PC-3 (cell line): ENCODE results near the gene PCARE. TPM values are rescaled to one million over a fixed set of nuclear protein-coding genes. Genes with fewer than 3 reads are reported as not detected.

Experiments used
- ATAC-seq: fragments of 200-7000 bp; cut with Tn5 transposase; 2 replicates; pipeline ENCODE4 v1.9.1; 2020; ENCODE audit warnings: mild to moderate bottlenecking, moderate library complexity
- BruUV-seq: library from RNA; stranded (reverse); fragments of 400-500 nt; replicated peaks from 2 replicates; lab custom pipeline; 2021; lab: Mats Ljungman, UMichigan
- CTCF ChIA-PET: fragments of 300-600 bp; sonication (Branson Sonifier 250); formaldehyde crosslinking; loops from one replicate; lab custom pipeline; 2022; ENCODE audit warnings: antibody characterized with exemption; lab: Charles Lee
- POLR2A ChIA-PET: fragments of 300-600 bp; sonication (Branson Sonifier 250); formaldehyde crosslinking; loops from one replicate; lab custom pipeline; 2022; ENCODE audit warnings: antibody characterized with exemption; ENCODE audit not compliant: unreplicated experiment; lab: Charles Lee
- DNase-seq: peaks from one replicate; pipeline ENCODE4 v3.0.0-alpha.2; 2015
- H2AFZ ChIP-seq: fragments of 300-600 bp; sonication (generic); 2 replicates; pipeline ENCODE4 v1.6.0; 2016; ENCODE audit warnings: antibody characterized with exemption, low read length
- H3F3A ChIP-seq: fragments of 300-600 bp; sonication (generic); one replicate; pipeline ENCODE4 v1.6.0; 2017; ENCODE audit warnings: antibody characterized with exemption, low read length, control low read depth, mild to moderate bottlenecking; ENCODE audit not compliant: unreplicated experiment
- H3K27ac ChIP-seq: fragments of 300-600 bp; sonication (generic); 2 replicates; pipeline ENCODE4 v1.5.1; 2016; ENCODE audit warnings: mild to moderate bottlenecking, low read length
- H3K27me3 ChIP-seq: fragments of 300-600 bp; sonication (generic); 2 replicates; pipeline ENCODE4 v1.6.1; 2016; ENCODE audit warnings: low read length, mixed read lengths
- H3K36me3 ChIP-seq: fragments of 300-600 bp; sonication (generic); 2 replicates; pipeline ENCODE4 v1.6.1; 2016; ENCODE audit warnings: low read depth, mixed run types, low read length, mixed read lengths
- H3K4me1 ChIP-seq: fragments of 300-600 bp; sonication (generic); 2 replicates; pipeline ENCODE4 v1.5.1; 2016; ENCODE audit warnings: low read length; ENCODE audit not compliant: insufficient read depth
- H3K4me2 ChIP-seq: fragments of 300-600 bp; sonication (generic); 2 replicates; pipeline ENCODE4 v1.6.0; 2016; ENCODE audit warnings: low read length
- H3K4me3 ChIP-seq: fragments of 300-600 bp; sonication (generic); 2 replicates; pipeline ENCODE4 v1.5.1; 2016; ENCODE audit warnings: mild to moderate bottlenecking, low read length, mixed read lengths
- H3K79me2 ChIP-seq: fragments of 300-600 bp; sonication (generic); 2 replicates; pipeline ENCODE4 v1.6.1; 2017; ENCODE audit warnings: low read length, mixed read lengths
- H3K9ac ChIP-seq: fragments of 300-600 bp; sonication (generic); 2 replicates; pipeline ENCODE4 v1.6.0; 2016; ENCODE audit warnings: mild to moderate bottlenecking, low read length
- H3K9me2 ChIP-seq: fragments of 300-600 bp; sonication (generic); replicated peaks from 2 replicates; pipeline ENCODE4 v1.6.1; 2016; ENCODE audit warnings: mixed run types, low read length, mixed read lengths
- H3K9me3 ChIP-seq: fragments of 300-600 bp; sonication (generic); 2 replicates; pipeline ENCODE4 v1.6.1; 2016; ENCODE audit warnings: low read length, mixed read lengths
- H4K20me1 ChIP-seq: fragments of 300-600 bp; sonication (generic); 2 replicates; pipeline ENCODE4 v1.6.1; 2016; ENCODE audit warnings: low read length, mixed read lengths
- CTCF ChIP-seq: fragments of 300-600 bp; sonication (generic); conservative IDR thresholded peaks from 2 replicates; pipeline ENCODE4 v1.5.1; 2017; ENCODE audit warnings: antibody characterized with exemption, low read depth, mild to moderate bottlenecking, low read length
- EZH2 ChIP-seq: fragments of 300-600 bp; sonication (generic); IDR thresholded peaks from one replicate; pipeline ENCODE4 v1.6.1; 2017; ENCODE audit warnings: antibody characterized with exemption, mild to moderate bottlenecking, low read length; ENCODE audit not compliant: unreplicated experiment
- EZH2phosphoT487 ChIP-seq: fragments of 300-600 bp; sonication (generic); IDR thresholded peaks from 2 replicates; pipeline ENCODE4 v1.6.1; 2018; ENCODE audit warnings: mild to moderate bottlenecking, antibody characterized with exemption, low read length, borderline replicate concordance
- intact Hi-C: fragments of 100-400 bp; cut with micrococcal nuclease; formaldehyde crosslinking; loops from 2 replicates; pipeline ENCODE4 v1.9.0; 2023
- total RNA-seq: library from RNA; depleted of rRNA; stranded (reverse); fragments of >200 nt; gene quantifications from 2 replicates; pipeline ENCODE4 v1.2.3, GENCODE V29; 2014

PCARE gene
- total RNA-seq, 1 experiment from 2014 or later = not detected

DNA sequence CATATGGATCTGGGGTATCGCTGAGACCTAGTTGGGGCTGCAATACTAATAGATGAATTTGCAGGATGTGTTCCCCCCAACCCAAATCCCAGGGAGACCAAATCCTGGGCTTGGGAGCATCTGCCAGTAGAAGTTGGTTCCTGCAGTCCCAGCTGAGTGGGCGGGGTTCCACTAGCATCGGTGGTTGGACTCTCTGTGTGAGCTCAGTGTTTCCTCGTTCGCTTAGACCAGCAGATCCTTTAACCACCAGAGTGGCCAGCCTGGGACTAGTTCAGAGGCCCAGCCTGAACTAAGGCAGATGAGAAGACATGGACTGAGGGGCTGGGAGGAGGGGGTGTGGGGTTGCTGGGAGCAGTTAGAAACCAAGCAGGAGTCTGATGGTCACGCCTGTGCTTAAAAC, 40.7 kb downstream of the PCARE start:
- Histone ChIP-seq H4K20me1 (no peaks in the 10 kb centered on the region), H2AFZ (no peak overlapping the region), H3F3A (no peaks in the 10 kb centered on the region), H3K27me3 (no peaks in the 10 kb centered on the region), H3K9me3 (no peaks in the 10 kb centered on the region), H3K4me1 (peaks cover 10% of the 10 kb centered on the region; the same call in 1 of the 2 replicates), H3K36me3 (no peaks in the 10 kb centered on the region), H3K27ac (no peak overlapping the region), H3K9me2 (no peaks in the 10 kb centered on the region), H3K79me2 (no peaks in the 10 kb centered on the region), H3K9ac (no peak overlapping the region), H3K4me2 (0 out of 2 replicates have a peak overlapping the region, but pooled peaks have one; percentile 9), H3K4me3 (no peak overlapping the region)
- DNase-seq = no peak
- ChIA-PET CTCF (no interaction called here), POLR2A (no interaction called here)
- ATAC-seq = 0 out of 2 replicates have a peak, but pooled peaks have one; percentile 7
- intact Hi-C loops = no loop called here
- BruUV-seq = no TSS peak
- TF ChIP-seq CTCF (no peak), EZH2phosphoT487 (no peak), EZH2 (no peak)

DNA sequence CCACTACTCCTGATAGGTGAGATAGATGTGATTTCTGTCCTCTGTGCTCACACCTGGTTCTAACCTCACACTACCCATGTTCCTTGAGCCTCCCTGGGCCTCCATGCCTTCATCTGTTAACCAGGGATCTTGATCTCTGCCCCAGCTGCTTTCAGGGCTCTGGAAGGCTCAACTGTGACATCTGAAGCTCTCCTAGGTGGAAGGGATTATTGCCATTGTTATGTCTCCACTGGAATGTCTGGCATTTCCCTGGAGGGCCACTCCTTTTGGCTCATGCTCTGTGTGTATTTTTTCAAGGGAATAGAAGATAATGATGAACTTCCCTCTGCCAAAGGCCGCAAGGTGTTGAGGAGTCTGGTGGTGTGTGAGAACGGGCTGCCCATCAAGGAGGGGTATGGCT, 41.2 kb downstream of the PCARE start:
- H3K27me3 ChIP-seq = no peaks in the 10 kb centered on the region
- no peaks in the 10 kb centered on the region for H3K9me2 ChIP-seq
- H3K36me3 ChIP-seq = no peaks in the 10 kb centered on the region
- ChIA-PET POLR2A (no interaction called here), CTCF (no interaction called here)
- no peaks in the 10 kb centered on the region for H4K20me1 ChIP-seq
- H3F3A ChIP-seq = no peaks in the 10 kb centered on the region
- ATAC-seq = peak; percentile 96
- H3K4me2 ChIP-seq = peak overlapping the region; percentile 9; the same call in 1 of the 2 replicates
- no peak overlapping the region for H3K9ac ChIP-seq
- TF ChIP-seq CTCF = no peak
- TF ChIP-seq EZH2phosphoT487 = no peak
- TF ChIP-seq EZH2 = no peak
- H3K9me3 ChIP-seq = no peaks in the 10 kb centered on the region
- no peak overlapping the region for H3K4me3 ChIP-seq
- no peak overlapping the region for H3K27ac ChIP-seq
- BruUV-seq = no TSS peak
- peak overlapping the region; percentile 40; the same call in 1 of the 2 replicates for H2AFZ ChIP-seq
- H3K79me2 ChIP-seq = no peaks in the 10 kb centered on the region
- DNase-seq = peak; percentile 72
- H3K4me1 ChIP-seq = peaks cover 10% of the 10 kb centered on the region; the same call in 1 of the 2 replicates
- intact Hi-C loops = no loop called here

GRCh38 chr2:29032189-29032588, 42.1 kb downstream of the PCARE start:
- Histone ChIP-seq H3K27ac (no peak overlapping the region), H2AFZ (no peak overlapping the region), H3K9me3 (no peaks in the 10 kb centered on the region), H3K4me3 (no peak overlapping the region), H3K27me3 (no peaks in the 10 kb centered on the region), H3K9ac (no peak overlapping the region), H4K20me1 (no peaks in the 10 kb centered on the region), H3K36me3 (no peaks in the 10 kb centered on the region), H3K4me1 (peaks cover 10% of the 10 kb centered on the region; the same call in 1 of the 2 replicates), H3F3A (no peaks in the 10 kb centered on the region), H3K79me2 (no peaks in the 10 kb centered on the region), H3K9me2 (no peaks in the 10 kb centered on the region), H3K4me2 (no peak overlapping the region)
- DNase-seq = no peak
- POLR2A ChIA-PET = no interaction called here
- no peak for ATAC-seq
- CTCF ChIA-PET = no interaction called here
- no peak for TF ChIP-seq EZH2
- no peak for TF ChIP-seq CTCF
- no peak for TF ChIP-seq EZH2phosphoT487
- no TSS peak for BruUV-seq
- intact Hi-C loops = no loop called here
